Measurements from ENCODE around the gene BICC1.

Gene BICC1

DNA sequence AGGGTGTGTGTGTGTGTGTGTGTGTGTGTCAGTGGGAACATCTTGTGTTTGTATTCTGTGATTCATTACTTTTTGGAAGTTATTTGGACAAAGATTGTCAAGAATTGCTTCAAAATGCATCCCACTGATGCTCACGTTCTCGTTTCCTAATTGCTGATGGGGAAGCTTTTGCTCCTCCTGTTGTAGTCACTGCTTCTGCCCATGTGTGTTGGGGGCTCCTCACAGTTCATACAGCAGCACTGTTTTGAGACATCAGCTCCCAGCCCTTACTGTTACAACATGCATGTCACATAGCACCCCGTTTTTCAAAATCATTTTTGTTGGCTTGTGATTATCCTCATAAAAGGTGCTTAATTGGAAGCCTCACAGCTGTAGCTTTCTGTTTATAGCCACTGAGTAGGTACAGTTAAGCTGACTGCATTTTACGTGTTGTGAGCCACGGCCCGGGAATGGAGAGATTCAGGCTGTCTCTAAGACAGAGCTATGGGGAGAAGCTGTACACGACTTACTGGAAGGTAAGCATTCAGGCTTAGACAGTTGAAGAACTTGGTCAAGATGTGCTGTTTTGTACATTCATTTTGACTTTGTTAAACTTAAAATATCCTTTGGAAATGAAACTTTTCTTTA is 87.4 kb downstream of the BICC1 start:
- H3K4me3 ChIP-seq (ENCODE audit: low read depth, low read length), result no peak overlapping the region
- DNase-seq (ENCODE audit: low read depth), result no peak
- TF ChIP-seq MYC (IDR thresholded peaks at IDR 0.05; ENCODE audit: low read depth, low read length) (no peak), POLR2A (IDR thresholded peaks at IDR 0.05; ENCODE audit: extremely low read depth, insufficient read length) (no peak)
- TF ChIP-seq, protein P1, sequence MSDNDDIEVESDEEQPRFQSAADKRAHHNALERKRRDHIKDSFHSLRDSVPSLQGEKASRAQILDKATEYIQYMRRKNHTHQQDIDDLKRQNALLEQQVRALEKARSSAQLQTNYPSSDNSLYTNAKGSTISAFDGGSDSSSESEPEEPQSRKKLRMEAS (IDR thresholded peaks at IDR 0.05; ENCODE audit: low read depth, low read length), result no peak
- TF ChIP-seq, protein P2, sequence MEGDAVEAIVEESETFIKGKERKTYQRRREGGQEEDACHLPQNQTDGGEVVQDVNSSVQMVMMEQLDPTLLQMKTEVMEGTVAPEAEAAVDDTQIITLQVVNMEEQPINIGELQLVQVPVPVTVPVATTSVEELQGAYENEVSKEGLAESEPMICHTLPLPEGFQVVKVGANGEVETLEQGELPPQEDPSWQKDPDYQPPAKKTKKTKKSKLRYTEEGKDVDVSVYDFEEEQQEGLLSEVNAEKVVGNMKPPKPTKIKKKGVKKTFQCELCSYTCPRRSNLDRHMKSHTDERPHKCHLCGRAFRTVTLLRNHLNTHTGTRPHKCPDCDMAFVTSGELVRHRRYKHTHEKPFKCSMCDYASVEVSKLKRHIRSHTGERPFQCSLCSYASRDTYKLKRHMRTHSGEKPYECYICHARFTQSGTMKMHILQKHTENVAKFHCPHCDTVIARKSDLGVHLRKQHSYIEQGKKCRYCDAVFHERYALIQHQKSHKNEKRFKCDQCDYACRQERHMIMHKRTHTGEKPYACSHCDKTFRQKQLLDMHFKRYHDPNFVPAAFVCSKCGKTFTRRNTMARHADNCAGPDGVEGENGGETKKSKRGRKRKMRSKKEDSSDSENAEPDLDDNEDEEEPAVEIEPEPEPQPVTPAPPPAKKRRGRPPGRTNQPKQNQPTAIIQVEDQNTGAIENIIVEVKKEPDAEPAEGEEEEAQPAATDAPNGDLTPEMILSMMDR (IDR thresholded peaks at IDR 0.05; ENCODE audit: low read depth, low read length), result no peak

GRCh38 chr10:58608351-58608750 is 95.7 kb downstream of the BICC1 start:
- DNase-seq (ENCODE audit: low read depth), result no peak
- TF ChIP-seq MYC (IDR thresholded peaks at IDR 0.05; ENCODE audit: low read depth, low read length) (no peak), POLR2A (IDR thresholded peaks at IDR 0.05; ENCODE audit: extremely low read depth, insufficient read length) (no peak)
- TF ChIP-seq, protein P1 (IDR thresholded peaks at IDR 0.05; ENCODE audit: low read depth, low read length), result no peak
- TF ChIP-seq, protein P2 (IDR thresholded peaks at IDR 0.05; ENCODE audit: low read depth, low read length), result no peak
- H3K4me3 ChIP-seq (ENCODE audit: low read depth, low read length), result no peak overlapping the region

GRCh38 chr10:58608826-58609531 is 96.3 kb downstream of the BICC1 start:
- DNase-seq (ENCODE audit: low read depth), result no peak
- TF ChIP-seq, protein P2 (IDR thresholded peaks at IDR 0.05; ENCODE audit: low read depth, low read length), result no peak
- TF ChIP-seq MYC (IDR thresholded peaks at IDR 0.05; ENCODE audit: low read depth, low read length), result no peak
- no peak for TF ChIP-seq POLR2A (IDR thresholded peaks at IDR 0.05; ENCODE audit: extremely low read depth, insufficient read length)
- TF ChIP-seq, protein P1 (IDR thresholded peaks at IDR 0.05; ENCODE audit: low read depth, low read length), result no peak
- H3K4me3 ChIP-seq (ENCODE audit: low read depth, low read length), result no peak overlapping the region

DNA sequence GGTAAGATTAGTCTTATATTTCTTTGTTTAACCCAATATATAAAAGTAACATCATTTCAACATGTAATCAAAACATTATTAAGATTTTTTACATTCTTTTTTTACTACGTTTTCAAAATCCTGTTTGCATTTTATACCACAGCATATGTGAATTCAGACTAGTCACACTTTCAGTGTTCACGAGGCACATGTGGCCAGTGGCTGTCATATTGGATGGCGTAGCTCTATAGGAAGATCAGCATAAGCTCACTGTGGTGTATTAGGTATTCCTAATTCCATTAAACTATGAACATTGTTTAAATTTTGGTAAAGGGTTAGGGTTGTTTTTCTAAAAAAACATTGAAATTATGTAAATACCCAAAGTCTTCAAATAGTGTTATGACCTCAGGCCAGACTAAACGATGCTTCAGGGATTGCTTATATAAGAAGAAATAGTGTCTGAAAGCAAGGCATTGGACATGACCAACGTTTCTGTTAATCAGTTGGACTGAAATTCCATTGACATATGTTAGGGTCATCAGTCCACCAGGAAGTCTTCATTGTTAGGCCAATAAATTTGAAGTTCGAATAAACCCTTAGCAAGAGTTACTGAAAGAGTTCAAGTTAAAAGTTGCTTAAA is 97.0 kb downstream of the BICC1 start:
- TF ChIP-seq, protein P1 (IDR thresholded peaks at IDR 0.05; ENCODE audit: low read depth, low read length), result no peak
- TF ChIP-seq MYC (IDR thresholded peaks at IDR 0.05; ENCODE audit: low read depth, low read length), result no peak
- TF ChIP-seq, protein P2 (IDR thresholded peaks at IDR 0.05; ENCODE audit: low read depth, low read length), result no peak
- DNase-seq (ENCODE audit: low read depth), result no peak
- no peak overlapping the region for H3K4me3 ChIP-seq (ENCODE audit: low read depth, low read length)

DNA sequence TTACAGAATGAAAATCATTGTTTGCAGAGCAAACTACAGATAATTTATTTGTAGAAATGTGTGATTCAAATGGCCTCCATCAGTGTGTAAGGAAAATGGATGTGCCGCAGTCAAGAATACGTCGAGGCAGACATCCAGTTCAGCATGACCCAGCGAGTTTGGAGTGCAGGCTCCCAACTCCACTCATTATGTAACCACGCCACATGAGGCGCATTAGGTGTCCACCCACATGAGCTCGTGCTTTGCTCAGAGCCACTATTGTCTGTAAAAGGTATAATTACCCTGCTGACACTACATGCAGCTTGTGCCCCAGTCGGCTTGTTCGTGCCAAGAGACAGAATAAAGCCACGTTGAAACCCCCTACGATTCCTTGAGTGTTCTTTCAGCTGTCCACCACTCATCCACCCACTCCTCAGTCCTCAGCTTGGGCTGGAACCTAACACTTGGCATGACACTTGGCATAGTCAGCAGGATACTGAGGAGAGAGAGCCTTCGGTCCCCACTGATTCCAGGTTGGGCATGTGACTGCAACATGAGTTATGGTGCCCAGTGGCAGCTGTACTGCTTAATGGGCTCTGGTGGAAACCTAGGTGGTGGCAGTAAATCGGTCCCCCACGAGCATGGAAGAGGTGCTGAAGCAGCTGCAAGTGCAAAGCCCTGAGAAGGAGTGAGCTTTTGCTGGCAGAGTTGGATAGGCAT is 102.7 kb downstream of the BICC1 start:
- DNase-seq (ENCODE audit: low read depth), result no peak
- TF ChIP-seq, protein P2 (IDR thresholded peaks at IDR 0.05; ENCODE audit: low read depth, low read length), result no peak
- TF ChIP-seq, protein P1 (IDR thresholded peaks at IDR 0.05; ENCODE audit: low read depth, low read length), result no peak
- no peak for TF ChIP-seq MYC (IDR thresholded peaks at IDR 0.05; ENCODE audit: low read depth, low read length)
- no peak for TF ChIP-seq POLR2A (IDR thresholded peaks at IDR 0.05; ENCODE audit: extremely low read depth, insufficient read length)
- no peak overlapping the region for H3K4me3 ChIP-seq (ENCODE audit: low read depth, low read length)
